Osteoblast (primary cell): ENCODE measurements around the gene CTTN. TPM values are rescaled to one million over a fixed set of nuclear protein-coding genes. Genes with fewer than 3 reads are reported as not detected.

Experiments
- DNase-seq: peaks from one replicate; pipeline ENCODE4 v3.0.0; 2011; ENCODE audit warnings: low spot score, mixed read lengths; ENCODE audit not compliant: insufficient read length; ENCODE audit errors: missing footprints
- H2AFZ ChIP-seq: 2 replicates; pipeline ENCODE4 v1.6.0; 2011; ENCODE audit warnings: mild to moderate bottlenecking, low read length
- H3K27ac ChIP-seq: 2 replicates; pipeline ENCODE4 v1.5.1; 2011; ENCODE audit warnings: mild to moderate bottlenecking, low read depth, low read length, moderate library complexity
- H3K27me3 ChIP-seq: 2 replicates; pipeline ENCODE4 v1.6.0; 2012; ENCODE audit warnings: mild to moderate bottlenecking, control low read depth, inconsistent platforms, low read length, moderate library complexity; ENCODE audit not compliant: insufficient read depth
- H3K36me3 ChIP-seq: 2 replicates; pipeline ENCODE4 v1.5.1; 2011; ENCODE audit warnings: mild to moderate bottlenecking, low read length, control low read depth, moderate library complexity; ENCODE audit not compliant: insufficient read depth
- H3K4me1 ChIP-seq: 2 replicates; pipeline ENCODE4 v1.5.1; 2011; ENCODE audit warnings: mild to moderate bottlenecking, low read length, control low read depth, moderate library complexity; ENCODE audit not compliant: insufficient read depth
- H3K4me2 ChIP-seq: 2 replicates; pipeline ENCODE4 v1.6.0; 2011; ENCODE audit warnings: mild to moderate bottlenecking, low read length; ENCODE audit not compliant: insufficient read depth
- H3K4me3 ChIP-seq: fragments of 200-600 bp; sonication (generic); 3 replicates; pipeline ENCODE4 v1.5.1; 2012; ENCODE audit warnings: mild to moderate bottlenecking, low read length, inconsistent platforms; ENCODE audit not compliant: insufficient read depth
- H3K79me2 ChIP-seq: 2 replicates; pipeline ENCODE4 v1.6.0; 2012; ENCODE audit warnings: mild to moderate bottlenecking, low read length, control low read depth, inconsistent platforms; ENCODE audit not compliant: insufficient read depth
- H3K9me3 ChIP-seq: 2 replicates; pipeline ENCODE4 v1.5.1; 2011; ENCODE audit warnings: low read depth, low read length, control low read depth
- H4K20me1 ChIP-seq: 2 replicates; pipeline ENCODE4 v1.6.0; 2012; ENCODE audit warnings: mild to moderate bottlenecking, low read length, control low read depth; ENCODE audit not compliant: insufficient read depth
- CTCF ChIP-seq: IDR thresholded peaks from 2 replicates; pipeline ENCODE4 v1.5.1; 2011; ENCODE audit warnings: mild to moderate bottlenecking, low read depth, low read length, moderate library complexity; ENCODE audit errors: extremely low read depth
- total RNA-seq: library from RNA; depleted of rRNA; stranded (reverse); fragments of >200 nt; gene quantifications from 2 replicates; pipeline ENCODE4 v1.2.3, GENCODE V29; 2012

CTTN gene
- total RNA-seq, 1 donor = 429 TPM

- Histone ChIP-seq H4K20me1 (peaks cover 54% of the 10 kb centered on the region), H3K36me3 (peaks cover 83% of the 10 kb centered on the region), H3K4me1 (no peaks in the 10 kb centered on the region), H3K27me3 (no peaks in the 10 kb centered on the region), H3K79me2 (peaks cover 43% of the 10 kb centered on the region), H3K9me3 (no peaks in the 10 kb centered on the region), H3K4me2 (no peak overlapping the region), H2AFZ (no peak overlapping the region), H3K4me3 (no peak overlapping the region), H3K27ac (peak overlapping the region; percentile 28)
- peak; percentile 49 for DNase-seq
- no peak for TF ChIP-seq CTCF
These were observed 31.6 kb downstream of the CTTN start for GRCh38 chr11:70429724-70430521.

- H3K9me3 ChIP-seq = no peaks in the 10 kb centered on the region
- no peak overlapping the region for H3K4me3 ChIP-seq
- H3K79me2 ChIP-seq = peaks cover 33% of the 10 kb centered on the region
- H3K4me2 ChIP-seq = no peak overlapping the region
- H3K4me1 ChIP-seq = no peaks in the 10 kb centered on the region
- peak; percentile 57 for DNase-seq
- H4K20me1 ChIP-seq = peaks cover 50% of the 10 kb centered on the region
- peaks cover 83% of the 10 kb centered on the region for H3K36me3 ChIP-seq
- no peak overlapping the region for H2AFZ ChIP-seq
- no peak for TF ChIP-seq CTCF
- peak overlapping the region; percentile 28 for H3K27ac ChIP-seq
- H3K27me3 ChIP-seq = no peaks in the 10 kb centered on the region
These were observed 32.6 kb downstream of the CTTN start for GRCh38 chr11:70430671-70431574.

- H3K79me2 ChIP-seq = peaks cover 33% of the 10 kb centered on the region
- no peak overlapping the region for H3K4me3 ChIP-seq
- peaks cover 55% of the 10 kb centered on the region for H4K20me1 ChIP-seq
- DNase-seq = peak; percentile 55
- no peak for TF ChIP-seq CTCF
- peaks cover 89% of the 10 kb centered on the region for H3K36me3 ChIP-seq
- H3K4me2 ChIP-seq = no peak overlapping the region
- H3K27me3 ChIP-seq = no peaks in the 10 kb centered on the region
- H2AFZ ChIP-seq = no peak overlapping the region
- no peaks in the 10 kb centered on the region for H3K4me1 ChIP-seq
- no peaks in the 10 kb centered on the region for H3K9me3 ChIP-seq
- no peak overlapping the region for H3K27ac ChIP-seq
These were observed 33.3 kb downstream of the CTTN start for GRCh38 chr11:70431611-70432010.

GRCh38 chr11:70432065-70432464 is 33.7 kb downstream of the CTTN start:
- Histone ChIP-seq H3K36me3 (peaks cover 94% of the 10 kb centered on the region), H3K4me2 (no peak overlapping the region), H3K4me1 (no peaks in the 10 kb centered on the region), H3K79me2 (peaks cover 33% of the 10 kb centered on the region), H4K20me1 (peaks cover 55% of the 10 kb centered on the region), H3K4me3 (no peak overlapping the region), H3K27me3 (no peaks in the 10 kb centered on the region), H3K9me3 (no peaks in the 10 kb centered on the region), H2AFZ (no peak overlapping the region), H3K27ac (no peak overlapping the region)
- TF ChIP-seq CTCF = no peak
- DNase-seq = peak; percentile 80
